Astrocyte (in vitro differentiated cells and primary cell): ENCODE results near the gene OR52I2. TPM values are rescaled to one million over a fixed set of nuclear protein-coding genes. Genes with fewer than 3 reads are reported as not detected.

Source experiments
- DNase-seq: peaks from one replicate; pipeline ENCODE4 v3.0.0-alpha.2; 2010; ENCODE audit warnings: low read depth
- FAIRE-seq: peaks from 2 replicates; lab custom pipeline; 2011; peaks lifted over from hg19 to GRCh38; lab: Jason Lieb, UNC
- H2AFZ ChIP-seq: 2 replicates; pipeline ENCODE4 v1.6.0; 2012; ENCODE audit warnings: low read depth, low read length, inconsistent platforms
- H3K27ac ChIP-seq: 2 replicates; pipeline ENCODE4 v1.5.1; 2011; ENCODE audit warnings: low read depth, low read length, inconsistent platforms
- H3K27me3 ChIP-seq: 2 replicates; pipeline ENCODE4 v1.6.0; 2011; ENCODE audit warnings: low read length, inconsistent platforms; ENCODE audit not compliant: insufficient read depth
- H3K36me3 ChIP-seq: 2 replicates; pipeline ENCODE4 v1.5.1; 2011; ENCODE audit warnings: low read length, inconsistent platforms; ENCODE audit not compliant: insufficient read depth
- H3K4me1 ChIP-seq: 2 replicates; pipeline ENCODE4 v1.5.1; 2011; ENCODE audit warnings: low read length, inconsistent platforms; ENCODE audit not compliant: insufficient read depth
- H3K4me2 ChIP-seq: 2 replicates; pipeline ENCODE4 v1.6.0; 2012; ENCODE audit warnings: low read length, inconsistent platforms
- H3K4me3 ChIP-seq: 2 replicates; pipeline ENCODE4 v1.5.1; 2011; ENCODE audit warnings: low read depth, mild to moderate bottlenecking, low read length, inconsistent platforms; ENCODE audit not compliant: insufficient read depth
- H3K79me2 ChIP-seq: 2 replicates; pipeline ENCODE4 v1.6.0; 2012; ENCODE audit warnings: mild to moderate bottlenecking, low read length, inconsistent platforms; ENCODE audit not compliant: insufficient read depth
- H3K9ac ChIP-seq: 2 replicates; pipeline ENCODE4 v1.6.0; 2012; ENCODE audit warnings: mild to moderate bottlenecking, low read length, inconsistent platforms
- H3K9me3 ChIP-seq: 2 replicates; pipeline ENCODE4 v1.5.1; 2012; ENCODE audit warnings: low read depth, mild to moderate bottlenecking, low read length, inconsistent platforms; ENCODE audit not compliant: insufficient read depth
- H4K20me1 ChIP-seq: 2 replicates; pipeline ENCODE4 v1.6.0; 2012; ENCODE audit warnings: low read length, inconsistent platforms; ENCODE audit not compliant: insufficient read depth
- H3K27ac Mint-ChIP-seq: one replicate; pipeline ENCODE4 v1.8.0; 2021; ENCODE audit warnings: mild to moderate bottlenecking, mixed read lengths; ENCODE audit not compliant: unreplicated experiment
- H3K27me3 Mint-ChIP-seq: one replicate; pipeline ENCODE4 v1.8.0; 2021; ENCODE audit warnings: low read depth, mixed read lengths; ENCODE audit not compliant: unreplicated experiment
- H3K36me3 Mint-ChIP-seq: one replicate; pipeline ENCODE4 v1.8.0; 2021; ENCODE audit warnings: low read depth, mixed read lengths; ENCODE audit not compliant: unreplicated experiment
- H3K4me1 Mint-ChIP-seq: one replicate; pipeline ENCODE4 v1.8.0; 2021; ENCODE audit warnings: low read depth, mixed read lengths; ENCODE audit not compliant: unreplicated experiment
- H3K4me3 Mint-ChIP-seq: one replicate; pipeline ENCODE4 v1.8.0; 2021; ENCODE audit warnings: mild to moderate bottlenecking, moderate library complexity, mixed read lengths; ENCODE audit not compliant: unreplicated experiment
- H3K9me3 Mint-ChIP-seq: one replicate; pipeline ENCODE4 v1.8.0; 2021; ENCODE audit warnings: mild to moderate bottlenecking, mixed read lengths; ENCODE audit not compliant: unreplicated experiment
- EZH2 ChIP-seq: IDR thresholded peaks from 2 replicates; pipeline ENCODE4 v1.6.1; 2012; ENCODE audit warnings: mild to moderate bottlenecking, low read length, inconsistent platforms; ENCODE audit not compliant: insufficient read depth
- total RNA-seq: library from RNA; stranded (reverse); gene quantifications from 2 replicates; pipeline ENCODE4 v1.2.1, GENCODE V29; 2021
- TF ChIP-seq, protein P1 (sequence below): IDR thresholded peaks from 2 replicates; pipeline ENCODE4 v1.5.1; 2011; ENCODE audit warnings: low read depth, mild to moderate bottlenecking, inconsistent platforms, low read length, moderate library complexity; ENCODE audit not compliant: insufficient read depth

OR52I2 gene
- total RNA-seq, 1 donor from 2014 or later: not detected

DNA sequence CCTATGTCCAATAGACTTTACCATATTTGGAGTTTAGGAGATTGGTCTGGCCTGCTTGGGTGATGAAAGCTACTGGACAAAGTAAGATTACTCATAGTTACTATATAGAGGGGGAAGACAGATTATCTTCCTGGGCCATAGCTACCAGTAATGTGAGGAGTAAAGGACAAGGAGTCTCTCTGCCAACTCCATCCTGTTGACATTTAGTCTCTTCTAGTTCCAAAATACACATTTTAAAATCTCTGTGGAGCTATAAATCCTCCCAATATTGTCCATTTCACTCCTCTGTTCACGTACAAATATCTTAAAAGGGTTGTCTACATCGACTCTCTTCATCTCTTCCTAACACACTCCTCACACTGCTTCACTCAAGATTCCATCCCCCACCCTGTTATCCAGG, 54.6 kb downstream of the OR52I2 start:
- peaks cover 3% of the 10 kb centered on the region for H3K27me3 ChIP-seq
- no peaks in the 10 kb centered on the region for H3K27me3 Mint-ChIP-seq
- DNase-seq (no peak), FAIRE-seq (no peak)
- no peak overlapping the region for H3K4me3 Mint-ChIP-seq
- H3K9me3 Mint-ChIP-seq: peaks cover 2% of the 10 kb centered on the region
- no peak for TF ChIP-seq EZH2
- TF ChIP-seq, protein P1, sequence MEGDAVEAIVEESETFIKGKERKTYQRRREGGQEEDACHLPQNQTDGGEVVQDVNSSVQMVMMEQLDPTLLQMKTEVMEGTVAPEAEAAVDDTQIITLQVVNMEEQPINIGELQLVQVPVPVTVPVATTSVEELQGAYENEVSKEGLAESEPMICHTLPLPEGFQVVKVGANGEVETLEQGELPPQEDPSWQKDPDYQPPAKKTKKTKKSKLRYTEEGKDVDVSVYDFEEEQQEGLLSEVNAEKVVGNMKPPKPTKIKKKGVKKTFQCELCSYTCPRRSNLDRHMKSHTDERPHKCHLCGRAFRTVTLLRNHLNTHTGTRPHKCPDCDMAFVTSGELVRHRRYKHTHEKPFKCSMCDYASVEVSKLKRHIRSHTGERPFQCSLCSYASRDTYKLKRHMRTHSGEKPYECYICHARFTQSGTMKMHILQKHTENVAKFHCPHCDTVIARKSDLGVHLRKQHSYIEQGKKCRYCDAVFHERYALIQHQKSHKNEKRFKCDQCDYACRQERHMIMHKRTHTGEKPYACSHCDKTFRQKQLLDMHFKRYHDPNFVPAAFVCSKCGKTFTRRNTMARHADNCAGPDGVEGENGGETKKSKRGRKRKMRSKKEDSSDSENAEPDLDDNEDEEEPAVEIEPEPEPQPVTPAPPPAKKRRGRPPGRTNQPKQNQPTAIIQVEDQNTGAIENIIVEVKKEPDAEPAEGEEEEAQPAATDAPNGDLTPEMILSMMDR: no peak
- no peaks in the 10 kb centered on the region for H3K36me3 Mint-ChIP-seq
- H3K36me3 ChIP-seq: no peaks in the 10 kb centered on the region
- H3K9ac ChIP-seq: no peak overlapping the region
- no peaks in the 10 kb centered on the region for H4K20me1 ChIP-seq
- no peak overlapping the region for H3K27ac ChIP-seq
- peaks cover under 1% of the 10 kb centered on the region for H3K4me1 Mint-ChIP-seq
- no peak overlapping the region for H3K27ac Mint-ChIP-seq
- H3K79me2 ChIP-seq: no peaks in the 10 kb centered on the region
- H3K4me3 ChIP-seq: no peak overlapping the region
- no peak overlapping the region for H2AFZ ChIP-seq
- no peaks in the 10 kb centered on the region for H3K9me3 ChIP-seq
- H3K4me2 ChIP-seq: no peak overlapping the region
- no peaks in the 10 kb centered on the region for H3K4me1 ChIP-seq

DNA sequence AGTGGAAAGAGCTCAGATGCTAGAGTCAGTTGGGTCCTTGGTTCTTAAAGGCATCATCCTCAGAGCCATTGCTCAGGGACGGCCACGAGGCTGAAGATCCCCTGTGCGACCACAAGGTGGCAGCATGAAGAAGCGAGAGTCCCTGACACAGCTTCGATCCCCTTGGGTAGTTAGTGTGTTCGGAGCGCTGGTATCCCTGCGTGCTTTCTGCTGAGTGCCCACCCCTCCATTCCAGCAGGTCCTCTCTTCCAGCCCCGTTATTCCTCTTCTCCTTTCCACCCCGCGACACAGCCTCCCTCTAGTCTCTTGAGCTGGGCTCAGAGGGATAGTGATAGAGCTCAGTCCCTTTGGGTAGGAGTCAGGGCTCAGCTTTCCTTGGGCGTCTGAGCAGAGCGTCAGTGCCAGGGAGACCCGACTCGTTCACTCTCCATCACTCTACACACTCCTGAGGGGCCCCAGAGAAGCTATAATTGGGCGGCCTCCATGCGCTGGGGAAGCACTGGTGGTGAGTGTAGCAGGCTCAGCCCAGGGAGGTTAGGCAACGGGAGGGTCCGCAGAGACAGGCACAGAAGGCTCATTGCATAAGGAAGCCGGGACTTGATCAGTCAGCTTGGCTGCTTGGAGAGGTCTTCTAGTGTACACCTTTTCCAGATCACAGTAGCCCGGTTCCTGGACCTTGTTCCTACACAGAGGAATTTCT, 55.6 kb downstream of the OR52I2 start, which contains the start of gene OR51D1:
Gene OR51D1, plus strand, starts transcription at position 516 of the 700 bp plus-strand sequence. CDS start 2,314 bp downstream, outside the sequence.
- Mint-ChIP-seq H3K9me3 (no peaks in the 10 kb centered on the region), H3K4me3 (no peak within 1 kb of the TSS), H3K36me3 (no peaks in the 10 kb centered on the region), H3K27ac (no peak within 1 kb of the TSS), H3K27me3 (no peaks in the 10 kb centered on the region), H3K4me1 (peaks cover 8% of the 10 kb centered on the region)
- Histone ChIP-seq H3K36me3 (no peaks in the 10 kb centered on the region), H3K27ac (no peak within 1 kb of the TSS), H3K4me1 (no peaks in the 10 kb centered on the region), H4K20me1 (no peaks in the 10 kb centered on the region), H3K9me3 (no peaks in the 10 kb centered on the region), H3K4me3 (no peak within 1 kb of the TSS), H3K27me3 (peaks cover 3% of the 10 kb centered on the region), H2AFZ (peak within 1 kb of the TSS; percentile 55), H3K79me2 (no peaks in the 10 kb centered on the region), H3K4me2 (peak within 1 kb of the TSS; percentile 66), H3K9ac (no peak within 1 kb of the TSS)
- peak; percentile 14 for DNase-seq
- no peak for TF ChIP-seq EZH2
- TF ChIP-seq, protein P1: peak; percentile 81
- FAIRE-seq: no peak

DNA sequence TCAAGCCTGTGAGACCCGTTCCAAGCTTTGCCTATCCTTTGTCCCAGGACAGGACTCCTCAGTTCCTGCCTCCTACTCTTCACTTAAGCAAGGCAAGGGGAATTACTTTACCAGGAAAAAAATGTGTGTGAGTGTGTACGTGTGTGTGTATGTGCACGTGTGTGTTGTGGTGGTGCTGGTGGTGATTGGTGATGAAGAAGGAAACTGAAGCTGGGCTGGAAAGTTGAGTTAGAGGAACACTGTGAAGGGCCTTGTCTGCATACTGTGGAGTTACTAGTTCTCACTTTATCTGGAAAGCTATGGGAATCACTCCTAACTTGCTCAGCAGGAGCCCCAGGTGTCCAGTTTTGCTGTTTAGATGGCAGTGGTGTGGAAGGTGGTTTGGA, 56.1 kb downstream of the OR52I2 start:
- peaks cover 3% of the 10 kb centered on the region for H3K27me3 ChIP-seq
- Mint-ChIP-seq H3K36me3 (no peaks in the 10 kb centered on the region), H3K4me1 (peaks cover 8% of the 10 kb centered on the region), H3K27ac (no peak overlapping the region), H3K9me3 (no peaks in the 10 kb centered on the region), H3K27me3 (no peaks in the 10 kb centered on the region), H3K4me3 (no peak overlapping the region)
- no peak overlapping the region for H3K4me2 ChIP-seq
- no peak overlapping the region for H3K4me3 ChIP-seq
- no peaks in the 10 kb centered on the region for H3K9me3 ChIP-seq
- TF ChIP-seq, protein P1: no peak
- no peak for TF ChIP-seq EZH2
- no peaks in the 10 kb centered on the region for H3K36me3 ChIP-seq
- no peaks in the 10 kb centered on the region for H3K79me2 ChIP-seq
- H4K20me1 ChIP-seq: no peaks in the 10 kb centered on the region
- DNase-seq (no peak), FAIRE-seq (no peak)
- no peak overlapping the region for H3K9ac ChIP-seq
- no peak overlapping the region for H2AFZ ChIP-seq
- no peak overlapping the region for H3K27ac ChIP-seq
- no peaks in the 10 kb centered on the region for H3K4me1 ChIP-seq
